Fibroblast of mammary gland (primary cell): ENCODE results near the gene BCL2L11.

Experiments used
- DNase-seq: peaks from one replicate; pipeline ENCODE4 v3.0.0-alpha.2; 2010; ENCODE audit warnings: low read depth
- H3K4me3 ChIP-seq: 2 replicates; pipeline ENCODE4 v1.5.1; 2011; ENCODE audit warnings: low read depth, mild to moderate bottlenecking, low read length, moderate library complexity; ENCODE audit not compliant: control insufficient read depth
- TF ChIP-seq, protein P1 (sequence below): conservative IDR thresholded peaks from 2 replicates; pipeline ENCODE4 v1.5.1; 2011; ENCODE audit warnings: low read depth, low read length, inconsistent platforms; ENCODE audit not compliant: control insufficient read depth, insufficient read depth

The BCL2L11 gene

DNA sequence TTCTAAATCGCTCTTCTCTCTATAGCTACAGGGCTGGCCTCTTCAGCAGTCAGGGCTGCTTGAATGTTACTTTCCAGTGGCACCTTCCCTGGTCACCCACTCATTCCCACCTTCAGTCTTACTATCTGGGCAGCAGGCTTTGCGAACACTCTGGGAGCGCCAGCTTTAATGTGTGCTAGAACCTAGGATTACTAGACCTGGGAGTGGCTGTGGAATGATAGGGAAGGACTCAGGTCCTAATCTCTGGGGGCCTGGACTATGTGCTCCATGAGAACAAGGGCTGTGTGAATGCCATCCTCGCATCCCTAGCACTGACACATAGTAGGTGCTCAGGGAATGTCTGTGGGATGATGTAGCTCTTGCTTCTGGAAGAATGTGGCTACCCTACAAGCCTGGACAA lies 57.6 kb downstream of the BCL2L11 start:
- DNase-seq, result no peak
- no peak overlapping the region for H3K4me3 ChIP-seq
- TF ChIP-seq, protein P1, sequence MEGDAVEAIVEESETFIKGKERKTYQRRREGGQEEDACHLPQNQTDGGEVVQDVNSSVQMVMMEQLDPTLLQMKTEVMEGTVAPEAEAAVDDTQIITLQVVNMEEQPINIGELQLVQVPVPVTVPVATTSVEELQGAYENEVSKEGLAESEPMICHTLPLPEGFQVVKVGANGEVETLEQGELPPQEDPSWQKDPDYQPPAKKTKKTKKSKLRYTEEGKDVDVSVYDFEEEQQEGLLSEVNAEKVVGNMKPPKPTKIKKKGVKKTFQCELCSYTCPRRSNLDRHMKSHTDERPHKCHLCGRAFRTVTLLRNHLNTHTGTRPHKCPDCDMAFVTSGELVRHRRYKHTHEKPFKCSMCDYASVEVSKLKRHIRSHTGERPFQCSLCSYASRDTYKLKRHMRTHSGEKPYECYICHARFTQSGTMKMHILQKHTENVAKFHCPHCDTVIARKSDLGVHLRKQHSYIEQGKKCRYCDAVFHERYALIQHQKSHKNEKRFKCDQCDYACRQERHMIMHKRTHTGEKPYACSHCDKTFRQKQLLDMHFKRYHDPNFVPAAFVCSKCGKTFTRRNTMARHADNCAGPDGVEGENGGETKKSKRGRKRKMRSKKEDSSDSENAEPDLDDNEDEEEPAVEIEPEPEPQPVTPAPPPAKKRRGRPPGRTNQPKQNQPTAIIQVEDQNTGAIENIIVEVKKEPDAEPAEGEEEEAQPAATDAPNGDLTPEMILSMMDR, result no peak

DNA sequence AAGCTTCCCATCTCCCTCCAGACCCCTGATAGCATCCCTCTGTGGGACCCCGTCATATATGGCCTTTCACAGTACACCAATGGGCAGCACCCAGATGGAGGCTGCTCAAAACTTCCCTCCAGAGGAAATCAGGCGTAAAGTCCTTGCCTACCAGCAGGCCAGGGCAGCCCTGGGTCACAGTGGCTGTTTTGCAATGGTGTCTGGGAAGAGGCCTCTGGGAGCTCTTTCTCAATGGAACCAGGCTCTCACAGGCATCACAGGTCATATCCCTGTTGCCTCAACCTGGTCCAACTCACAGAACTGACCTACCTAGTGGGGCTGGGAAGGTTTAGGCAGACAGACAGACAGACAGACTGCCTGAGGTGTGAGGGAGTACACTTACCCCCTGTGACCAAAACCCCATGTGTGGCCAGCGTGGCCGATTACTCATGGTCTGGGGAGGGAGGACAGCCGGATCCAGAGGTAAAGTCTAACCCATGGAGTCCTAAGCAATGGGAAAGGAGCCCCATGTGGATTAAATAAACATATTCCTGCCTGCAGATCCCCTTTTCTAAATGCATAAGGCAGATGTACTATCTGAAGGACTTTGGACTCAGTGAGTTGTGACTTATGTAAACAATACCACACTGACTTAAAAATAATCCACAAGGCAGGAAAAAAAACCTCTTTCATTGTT lies 58.2 kb downstream of the BCL2L11 start:
- DNase-seq, result peak; percentile 41
- TF ChIP-seq, protein P1, result no peak
- H3K4me3 ChIP-seq, result no peak overlapping the region

DNA sequence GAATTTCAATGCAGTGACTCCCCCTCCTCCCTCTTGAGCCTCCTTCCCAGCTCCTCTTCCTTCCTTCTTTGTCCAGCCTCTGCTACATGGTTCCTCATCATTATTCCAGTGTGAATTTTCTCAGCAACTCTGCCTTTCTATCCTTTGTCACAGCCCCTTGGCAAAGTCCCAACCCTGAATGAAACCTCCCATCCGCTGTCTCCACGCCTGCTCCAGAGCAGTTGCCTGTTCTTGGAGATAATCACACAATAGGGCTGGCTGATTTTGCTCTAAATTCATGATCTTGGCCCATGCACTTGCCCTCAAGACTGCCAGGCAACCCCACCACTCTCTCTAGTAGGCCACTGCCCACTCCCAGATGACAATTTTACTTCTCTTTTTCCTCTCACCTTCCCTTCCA lies 61.4 kb downstream of the BCL2L11 start:
- TF ChIP-seq, protein P1, result no peak
- no peak for DNase-seq
- H3K4me3 ChIP-seq, result no peak overlapping the region

DNA sequence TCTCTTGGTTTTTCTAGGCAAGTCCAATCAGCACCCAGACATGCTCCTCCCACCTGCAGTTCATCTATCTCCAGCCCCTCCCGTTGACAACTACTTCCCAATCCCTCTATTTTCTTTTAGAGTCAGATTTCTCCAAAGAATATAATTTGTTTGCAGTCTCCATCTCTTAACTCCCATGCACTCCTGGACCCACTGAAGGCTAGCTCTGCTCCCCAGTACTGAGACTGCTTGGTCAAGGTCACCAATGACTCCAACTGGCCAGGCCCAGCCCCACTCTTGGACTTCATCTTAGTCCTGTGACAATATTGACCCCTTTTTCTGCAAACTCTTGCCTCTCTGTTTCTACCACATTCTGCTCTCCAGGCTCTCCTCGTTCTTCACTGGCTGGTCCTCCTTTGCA lies 62.0 kb downstream of the BCL2L11 start:
- TF ChIP-seq, protein P1, result no peak
- no peak overlapping the region for H3K4me3 ChIP-seq
- DNase-seq, result no peak

GRCh38 chr2:111184725-111185310 lies 64.1 kb downstream of the BCL2L11 start:
- DNase-seq, result no peak
- no peak overlapping the region for H3K4me3 ChIP-seq
- TF ChIP-seq, protein P1, result no peak

DNA sequence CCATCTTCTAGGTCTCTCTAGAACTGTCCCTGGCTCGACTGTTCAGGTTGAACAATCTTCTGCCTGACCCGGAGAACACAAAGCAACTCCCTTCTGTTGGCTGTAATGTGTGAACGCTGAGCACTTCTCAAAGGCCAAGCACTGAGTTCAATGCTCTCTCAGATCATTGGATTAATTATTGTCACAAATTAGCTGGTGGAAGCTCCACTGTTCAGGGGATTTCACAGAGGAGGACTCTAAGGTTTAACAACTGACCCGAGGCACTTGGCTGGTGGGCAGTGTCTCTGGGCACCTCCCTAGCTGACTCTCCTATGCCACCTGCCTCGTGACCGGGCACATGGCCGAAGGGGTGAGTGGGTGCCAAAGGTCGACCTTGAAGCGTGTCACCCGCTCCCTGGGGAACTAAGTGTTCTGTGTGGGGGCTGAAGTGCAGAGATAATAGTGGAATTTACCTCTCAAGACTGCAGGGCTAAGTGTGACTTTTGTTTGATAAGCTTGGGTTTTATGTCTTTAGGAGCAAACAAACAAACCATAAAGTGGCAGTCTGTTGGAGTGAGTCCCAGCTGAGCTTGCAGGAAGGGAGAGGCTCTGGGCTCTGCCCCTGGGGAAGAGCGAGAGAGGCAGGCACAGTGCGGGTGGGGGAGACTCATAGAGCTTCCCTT lies 64.8 kb downstream of the BCL2L11 start:
- no peak for DNase-seq
- H3K4me3 ChIP-seq, result no peak overlapping the region
- TF ChIP-seq, protein P1, result no peak
